AG04450 (cell line): ENCODE data around the gene CCL27. TPM values are rescaled to one million over a fixed set of nuclear protein-coding genes. Genes with fewer than 3 reads are reported as not detected.

ENCODE experiments used
- CTCF ChIA-PET: fragments of 300-600, 350-600 bp; formaldehyde crosslinking; extraction: SDS; loops from one replicate; lab custom pipeline; 2022; ENCODE audit warnings: antibody characterized with exemption, inconsistent platforms; lab: Charles Lee
- POLR2A ChIA-PET: fragments of 350-600 bp; formaldehyde crosslinking; extraction: SDS; loops from one replicate; lab custom pipeline; 2021; ENCODE audit warnings: antibody characterized with exemption, inconsistent platforms; lab: Yijun Ruan, JAX
- DNase-seq: peaks from one replicate; pipeline ENCODE4 v3.0.0-alpha.2; 2011; ENCODE audit warnings: low read depth, low spot score
- H3K27ac ChIP-seq: one replicate; pipeline ENCODE4 v1.5.1; 2012; ENCODE audit warnings: low read depth, low read length, control low read depth
- H3K27me3 ChIP-seq: one replicate; pipeline ENCODE4 v1.6.0; 2012; ENCODE audit warnings: low read length; ENCODE audit not compliant: control insufficient read depth, insufficient read depth
- H3K4me3 ChIP-seq: 2 replicates; pipeline ENCODE4 v1.5.1; 2011; ENCODE audit warnings: mild to moderate bottlenecking, low read depth, low read length, control low read depth
- H3K9me3 ChIP-seq: 2 replicates; pipeline ENCODE4 v1.5.1; 2012; ENCODE audit warnings: low read length; ENCODE audit not compliant: control insufficient read depth, insufficient read depth
- CTCF ChIP-seq: IDR thresholded peaks from 2 replicates; pipeline ENCODE4 v1.5.1; 2011; ENCODE audit warnings: low read depth, low read length, control low read depth, inconsistent platforms
- polyA plus RNA-seq: library from polyadenylated mRNA; depleted of rRNA; stranded (reverse); fragments of >200 nt; gene quantifications from 2 replicates; pipeline ENCODE4 v1.2.3, GENCODE V29; 2011

The CCL27 gene
- polyA plus RNA-seq, 1 experiment = not detected

GRCh38 chr9:34637356-34638137 lies 24.9 kb downstream of the CCL27 start, which contains the start of gene SIGMAR1:
Gene SIGMAR1 (minus strand): TSS chr9:34637787. CDS start chr9:34637697, 90 bp downstream.
- CTCF ChIA-PET = interaction anchor here (0.8 to 2.6 kb wide), 6 partner anchors 9 to 65 kb away, joined by 3 to 22 read pairs (median 5); partner anchors contain the start of genes DCTN3 and GALT
- Histone ChIP-seq H3K9me3 (no peaks in the 10 kb centered on the region; the same call in 1 of the 2 replicates), H3K4me3 (peak within 1 kb of the TSS; percentile 80), H3K27me3 (no peaks in the 10 kb centered on the region), H3K27ac (peak within 1 kb of the TSS; percentile 11)
- POLR2A ChIA-PET = interaction anchor here (0.7 to 2.5 kb wide), 5 partner anchors 9 to 28 kb away, joined by 3 to 17 read pairs (median 6); partner anchors contain the start of genes DCTN3, GALT and RPP25L
- TF ChIP-seq CTCF = no peak
- DNase-seq = peak; percentile 82

DNA sequence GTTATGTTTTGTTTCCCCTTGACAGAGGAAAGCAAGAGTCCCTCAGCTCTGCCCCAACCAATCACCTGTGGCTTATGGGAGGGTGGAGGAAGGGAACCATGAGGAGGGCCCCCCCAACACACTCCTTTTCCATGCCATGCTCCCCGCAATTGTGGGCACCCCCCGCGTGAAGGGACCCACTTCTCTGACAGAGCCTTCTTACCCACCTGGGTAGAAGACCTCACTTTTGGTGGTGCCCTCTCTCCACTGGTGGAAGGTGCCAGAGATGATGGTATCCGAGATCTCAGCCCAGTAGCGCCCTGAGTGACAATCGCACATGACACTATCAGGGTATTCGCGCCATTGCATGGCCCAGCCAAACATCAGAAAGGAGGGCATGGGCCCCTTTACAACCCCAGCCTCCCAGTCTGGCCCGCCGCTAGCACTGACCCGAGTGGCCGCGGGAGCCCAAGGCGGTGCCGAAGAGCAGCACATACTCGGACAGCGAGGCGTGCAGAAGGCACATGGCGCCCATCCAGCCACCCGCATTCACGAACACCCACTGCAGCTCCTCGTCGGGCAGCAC lies 25.6 kb downstream of the CCL27 start:
- POLR2A ChIA-PET = interaction anchor here (0.7 to 2.5 kb wide), 4 partner anchors 10 to 28 kb away, joined by 3 to 17 read pairs (median 8); partner anchors contain the start of genes DCTN3 and GALT
- Histone ChIP-seq H3K27ac (peak overlapping the region; percentile 11), H3K4me3 (peak overlapping the region; percentile 80), H3K9me3 (no peaks in the 10 kb centered on the region; the same call in 1 of the 2 replicates), H3K27me3 (no peaks in the 10 kb centered on the region)
- TF ChIP-seq CTCF = no peak
- no peak for DNase-seq
- CTCF ChIA-PET = interaction anchor here (0.8 to 3.8 kb wide), 5 partner anchors 10 to 33 kb away, joined by 3 to 36 read pairs (median 8); partner anchors contain the start of genes DCTN3 and GALT

DNA sequence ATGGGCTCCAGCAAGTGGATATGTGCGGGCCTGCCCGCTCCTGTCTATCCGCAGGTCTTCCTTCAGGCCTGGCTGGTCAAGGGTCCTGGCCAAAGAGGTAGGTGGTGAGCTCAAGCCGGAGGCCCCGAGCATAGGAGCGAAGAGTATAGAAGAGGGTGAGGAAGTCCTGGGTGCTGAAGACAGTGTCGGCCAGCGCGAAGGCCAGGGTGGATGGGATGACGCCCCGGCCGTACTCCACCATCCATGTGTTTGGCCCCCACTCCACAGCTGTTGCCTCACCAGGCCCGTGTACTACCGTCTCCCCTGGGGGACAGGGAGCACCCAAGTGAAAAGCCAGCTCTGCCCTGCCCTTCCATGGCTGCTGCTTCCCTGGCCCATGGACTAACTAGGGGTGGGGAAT lies 26.9 kb downstream of the CCL27 start:
- no peak for DNase-seq
- ChIA-PET POLR2A (no interaction called here), CTCF (interaction anchor here (0.8 to 4.0 kb wide), 7 partner anchors 9 to 32 kb away, joined by 3 to 111 read pairs (median 8); partner anchors contain the start of genes DCTN3, GALT, IL11RA and RPP25L)
- H3K27ac ChIP-seq = no peak overlapping the region
- H3K27me3 ChIP-seq = peaks cover 6% of the 10 kb centered on the region
- no peaks in the 10 kb centered on the region; the same call in 1 of the 2 replicates for H3K9me3 ChIP-seq
- H3K4me3 ChIP-seq = no peak overlapping the region
- TF ChIP-seq CTCF = no peak

- DNase-seq = no peak
- Histone ChIP-seq H3K27me3 (peaks cover 15% of the 10 kb centered on the region), H3K27ac (no peak overlapping the region), H3K4me3 (no peak overlapping the region), H3K9me3 (no peaks in the 10 kb centered on the region; the same call in 1 of the 2 replicates)
- CTCF ChIA-PET = interaction anchor here (0.5 to 4.0 kb wide), 25 partner anchors 9 to 446 kb away, joined by 3 to 111 read pairs (median 5); partner anchors contain the start of genes DCTN3, GALT, IL11RA and MYORG
- POLR2A ChIA-PET = interaction anchor here (2.2 kb wide), 1 partner anchor 15 kb away, joined by 15 read pairs; the partner anchor contains the start of gene DCTN3
- no peak for TF ChIP-seq CTCF
These were observed 27.8 kb downstream of the CCL27 start for GRCh38 chr9:34634551-34635248.
